ENCODE measurements around the gene CPT1A. TPM values are rescaled to one million over a fixed set of nuclear protein-coding genes. Genes with fewer than 3 reads are reported as not detected.

Gene CPT1A
- polyA plus RNA-seq, 1 donor (not counting 4 experiments of a cell fraction or from before 2014, with no cell fraction given) = 12.9 TPM

- Histone ChIP-seq H3K9ac (ENCODE audit: control insufficient read depth, extremely low read depth, insufficient read depth, low read length) (no peak overlapping the region), H3K36me3 (ENCODE audit: control insufficient read depth in 2 of 2, extremely low read depth in 1 of 2, insufficient read depth in 2 of 2, low read length in 2 of 2) (peaks cover 4 to 7% of the 10 kb centered on the region in 2 experiments), H3K79me2 (ENCODE audit: control insufficient read depth, insufficient read depth, low read length) (no peaks in the 10 kb centered on the region), H2AFZ (ENCODE audit: control insufficient read depth, low read length) (no peak overlapping the region), H3K27ac (ENCODE audit: control insufficient read depth, insufficient read depth, low read length) (no peak overlapping the region), H3K4me3 (ENCODE audit: control insufficient read depth in 2 of 3, extremely low read depth in 1 of 3, insufficient read depth in 2 of 3, low read depth in 1 of 3, low read length in 3 of 3) (no peak overlapping the region), H3K27me3 (ENCODE audit: control insufficient read depth, extremely low read depth, insufficient read depth, low read length) (no peaks in the 10 kb centered on the region), H3K9me1 (ENCODE audit: control insufficient read depth, extremely low read depth, insufficient read depth, low read length) (no peaks in the 10 kb centered on the region), H3K4me1 (ENCODE audit: control insufficient read depth, extremely low read depth, insufficient read depth, low read length) (no peaks in the 10 kb centered on the region), H3K4me2 (ENCODE audit: control insufficient read depth, extremely low read depth, insufficient read depth, low read depth, low read length) (no peak overlapping the region), H4K20me1 (ENCODE audit: control insufficient read depth, extremely low read depth, insufficient read depth, low read length) (no peaks in the 10 kb centered on the region), H3K9me3 (ENCODE audit: control insufficient read depth, low read depth, low read length) (no peaks in the 10 kb centered on the region)
- DNase-seq (ENCODE audit: low read depth, low spot score) = no peak
- dilution Hi-C loops (cut with MboI; ENCODE audit: extremely low pct_ligation_motif_present, low sequenced_read_pairs) = no loop called here
- no peak for FAIRE-seq
- no peak for TF ChIP-seq EZH2 (IDR thresholded peaks at IDR 0.05; ENCODE audit: low read length)
- no peak for TF ChIP-seq CTCF (optimal IDR thresholded peaks at IDR 0.05 in 1 of 3, IDR thresholded peaks at IDR 0.05 in 1 of 3, conservative IDR thresholded peaks at IDR 0.05 in 1 of 3; ENCODE audit: extremely low read depth in 1 of 3, insufficient read depth in 2 of 3, low read length in 3 of 3)
These were observed 85.4 kb downstream of the CPT1A start for GRCh38 chr11:68756171-68756766.

- Histone ChIP-seq H3K4me3 (ENCODE audit: control insufficient read depth in 2 of 3, extremely low read depth in 1 of 3, insufficient read depth in 2 of 3, low read depth in 1 of 3, low read length in 3 of 3) (no peak overlapping the region), H3K36me3 (ENCODE audit: control insufficient read depth in 2 of 2, extremely low read depth in 1 of 2, insufficient read depth in 2 of 2, low read length in 2 of 2) (peaks cover 2 to 4% of the 10 kb centered on the region in 2 experiments), H3K4me2 (ENCODE audit: control insufficient read depth, extremely low read depth, insufficient read depth, low read depth, low read length) (no peak overlapping the region), H4K20me1 (ENCODE audit: control insufficient read depth, extremely low read depth, insufficient read depth, low read length) (no peaks in the 10 kb centered on the region), H3K4me1 (ENCODE audit: control insufficient read depth, extremely low read depth, insufficient read depth, low read length) (no peaks in the 10 kb centered on the region), H3K9me3 (ENCODE audit: control insufficient read depth, low read depth, low read length) (no peaks in the 10 kb centered on the region), H3K27ac (ENCODE audit: control insufficient read depth, insufficient read depth, low read length) (no peak overlapping the region), H2AFZ (ENCODE audit: control insufficient read depth, low read length) (no peak overlapping the region), H3K9ac (ENCODE audit: control insufficient read depth, extremely low read depth, insufficient read depth, low read length) (no peak overlapping the region), H3K79me2 (ENCODE audit: control insufficient read depth, insufficient read depth, low read length) (no peaks in the 10 kb centered on the region), H3K27me3 (ENCODE audit: control insufficient read depth, extremely low read depth, insufficient read depth, low read length) (no peaks in the 10 kb centered on the region), H3K9me1 (ENCODE audit: control insufficient read depth, extremely low read depth, insufficient read depth, low read length) (no peaks in the 10 kb centered on the region)
- no peak for DNase-seq (ENCODE audit: low read depth, low spot score)
- dilution Hi-C loops (cut with MboI; ENCODE audit: extremely low pct_ligation_motif_present, low sequenced_read_pairs) = no loop called here
- no peak for TF ChIP-seq EZH2 (IDR thresholded peaks at IDR 0.05; ENCODE audit: low read length)
- TF ChIP-seq CTCF (optimal IDR thresholded peaks at IDR 0.05 in 1 of 3, IDR thresholded peaks at IDR 0.05 in 1 of 3, conservative IDR thresholded peaks at IDR 0.05 in 1 of 3; ENCODE audit: extremely low read depth in 1 of 3, insufficient read depth in 2 of 3, low read length in 3 of 3) = no peak
- no peak for FAIRE-seq
These were observed 88.4 kb downstream of the CPT1A start for GRCh38 chr11:68753300-68753699.
